HG02885 (cell line): ENCODE data around the gene TXNDC17.
"Not testable (repeated sequence)": the region's sequence is repeated elsewhere in the genome, so short reads cannot be mapped to it uniquely, and the experiment has no call there.

Experiments
- ATAC-seq: cut with Tn5 transposase; IDR thresholded peaks from one replicate; pipeline ENCODE4 v1.9.1; 2021; ENCODE audit warnings: mild to moderate bottlenecking; ENCODE audit not compliant: unreplicated experiment, poor library complexity

TXNDC17 gene

DNA sequence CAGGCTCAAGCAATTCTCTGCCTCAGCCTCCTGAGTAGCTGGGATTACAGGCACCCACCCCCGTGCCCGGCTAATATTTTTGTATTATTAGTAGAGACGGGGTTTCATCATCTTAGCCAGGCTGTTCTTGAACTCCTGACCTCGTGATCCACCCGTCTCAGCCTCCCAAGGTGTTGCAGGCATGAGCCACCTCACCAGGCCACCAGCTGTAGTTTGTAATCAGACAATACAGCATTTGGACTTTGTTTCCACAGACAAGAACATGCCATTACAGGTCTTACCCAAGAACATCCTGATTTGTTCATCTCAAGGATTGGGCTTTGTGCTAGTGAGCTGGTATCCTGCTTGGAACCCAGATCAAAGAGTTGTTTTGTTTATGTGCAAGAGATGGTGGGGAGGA is 40.8 kb downstream of the TXNDC17 start:
- ATAC-seq, result no peak

DNA sequence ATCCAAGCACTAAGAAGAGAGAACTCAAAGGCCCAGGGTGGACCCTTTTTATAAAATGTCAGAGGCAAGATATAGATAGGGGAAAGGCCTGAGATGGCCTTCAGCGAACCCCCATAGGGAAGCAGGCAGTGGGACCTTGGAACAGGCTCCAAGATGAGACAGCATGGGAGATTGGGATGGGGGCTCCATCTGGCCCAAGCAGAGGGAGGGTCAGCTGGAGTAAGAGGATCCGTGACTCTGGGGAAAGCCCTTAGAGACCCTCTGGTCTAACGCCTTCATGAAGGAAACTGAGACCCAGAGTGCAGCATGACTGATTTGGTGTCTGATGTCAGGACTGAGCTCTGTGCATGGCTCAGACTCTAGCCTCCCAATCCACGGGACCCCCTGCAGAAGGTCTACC is 41.5 kb downstream of the TXNDC17 start:
- ATAC-seq, result no peak

DNA sequence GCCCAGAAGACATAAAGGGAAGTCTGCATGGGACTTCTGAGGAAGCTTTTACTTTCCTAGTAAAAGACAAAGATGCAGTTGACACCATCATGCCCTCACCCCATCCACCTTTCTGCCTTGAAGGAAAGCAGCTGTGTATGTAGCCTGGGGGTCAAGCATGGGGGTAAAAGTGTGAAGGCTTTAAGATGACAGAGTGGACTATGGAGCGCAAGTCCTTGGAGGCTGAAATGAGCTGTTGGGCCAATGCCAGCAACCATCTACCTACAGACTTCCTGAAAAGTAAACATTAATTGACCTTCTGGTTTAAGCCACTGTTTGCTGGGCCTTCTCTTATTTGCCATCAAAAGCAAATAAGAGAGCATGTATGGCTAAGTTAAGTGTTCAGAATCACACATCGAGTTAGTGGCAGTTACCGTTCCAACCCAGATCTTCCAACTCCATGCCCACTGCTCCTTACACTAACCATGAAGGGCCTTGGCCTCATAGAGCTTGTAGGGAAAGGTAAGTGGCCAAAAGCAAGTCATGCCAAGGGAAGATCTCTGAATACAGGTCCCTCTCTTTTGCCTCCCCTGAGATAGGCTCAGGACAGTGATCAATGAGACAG is 42.3 kb downstream of the TXNDC17 start:
- no peak for ATAC-seq

DNA sequence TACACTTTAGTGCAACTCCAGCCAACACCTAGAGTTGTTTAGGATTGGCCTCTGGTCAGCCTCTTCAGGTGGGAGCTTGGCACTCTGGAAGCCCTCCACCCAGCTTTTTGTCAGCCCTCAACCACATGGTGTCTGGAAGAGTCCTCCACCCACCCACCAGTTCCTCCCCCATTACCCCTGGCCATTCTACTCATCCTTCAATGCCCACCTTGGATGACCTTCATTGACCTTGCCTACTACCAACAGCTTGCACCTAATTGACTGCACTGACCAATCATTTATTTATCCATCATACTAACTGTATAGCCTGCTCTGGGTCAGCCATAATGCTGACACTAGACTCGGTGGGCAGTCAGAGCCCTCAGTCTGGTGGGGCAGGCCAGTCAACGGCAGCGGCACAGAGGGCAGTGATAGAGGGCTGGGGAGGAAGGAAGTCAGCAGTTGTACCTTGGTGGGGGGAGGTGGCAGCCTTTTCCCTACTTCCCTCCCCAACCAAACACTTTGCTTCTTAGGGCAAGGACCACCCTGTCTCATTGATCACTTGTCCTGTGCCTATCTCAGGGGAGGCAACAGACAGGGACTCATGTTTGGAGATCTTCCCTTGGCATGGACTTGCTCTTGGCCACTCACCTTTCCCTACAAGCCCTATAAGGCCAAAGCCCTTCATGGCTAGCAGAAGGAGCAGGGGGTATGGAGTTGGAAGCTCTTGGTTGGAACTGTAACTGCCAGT is 43.0 kb downstream of the TXNDC17 start:
- ATAC-seq, result no peak

DNA sequence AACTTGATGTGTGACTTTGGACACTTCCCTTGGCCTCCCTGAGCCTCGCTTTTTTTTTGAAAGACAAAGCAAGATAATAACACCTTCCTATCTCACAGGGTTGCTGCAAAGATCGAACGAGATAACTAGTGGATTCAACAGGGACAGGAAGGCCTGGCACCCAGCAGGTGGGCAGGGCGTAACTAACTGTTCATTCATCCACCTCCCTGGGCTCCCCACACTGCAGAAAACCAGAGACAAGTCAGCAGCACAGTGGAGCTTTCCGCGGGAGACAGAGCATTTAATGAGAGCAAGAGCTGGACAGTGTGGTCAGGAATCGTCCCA is 43.6 kb downstream of the TXNDC17 start:
- ATAC-seq, result no peak

DNA sequence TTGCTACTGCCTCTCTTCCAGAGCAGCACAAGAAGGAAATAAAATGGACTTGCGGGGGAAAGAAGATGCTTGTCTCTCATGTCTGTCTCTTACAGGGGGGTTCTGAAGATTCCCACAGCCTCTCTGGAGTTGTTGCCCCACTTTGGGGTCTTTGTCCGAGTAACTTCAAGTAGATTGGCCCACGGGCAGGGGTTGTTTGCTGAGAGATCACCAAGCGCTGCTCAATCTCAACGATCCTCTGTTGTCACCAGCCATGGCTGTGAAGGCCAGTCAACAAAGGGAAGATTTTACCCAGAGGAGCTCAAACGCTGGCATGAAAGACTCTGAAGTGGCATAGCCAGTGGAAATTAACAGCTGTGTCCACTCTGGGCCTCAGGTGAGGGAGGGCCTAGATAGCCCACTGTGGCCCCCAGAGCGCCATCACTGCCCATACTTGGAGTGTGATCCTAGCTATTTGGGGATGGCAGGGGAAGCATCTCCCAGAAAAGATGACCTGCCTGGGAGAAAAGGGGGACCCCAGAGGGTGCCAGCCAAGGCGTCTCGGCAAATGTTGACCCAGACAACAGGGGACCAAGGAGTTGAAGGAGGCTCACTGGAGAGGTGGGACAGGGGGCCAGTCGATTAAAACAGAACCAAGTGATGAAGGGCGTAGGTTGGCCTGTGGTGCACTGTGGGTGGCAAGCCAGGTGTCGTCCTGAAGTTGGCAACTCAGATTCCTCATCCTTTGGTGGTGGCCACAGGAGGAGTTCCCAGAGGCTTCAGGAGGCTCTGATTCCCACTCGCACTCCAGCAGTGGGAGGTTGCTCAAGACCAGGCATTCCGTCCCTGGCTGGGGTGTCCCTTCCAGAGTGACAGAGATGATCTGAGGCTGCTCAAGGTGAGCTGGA is 44.3 kb downstream of the TXNDC17 start:
- ATAC-seq, result no peak

DNA sequence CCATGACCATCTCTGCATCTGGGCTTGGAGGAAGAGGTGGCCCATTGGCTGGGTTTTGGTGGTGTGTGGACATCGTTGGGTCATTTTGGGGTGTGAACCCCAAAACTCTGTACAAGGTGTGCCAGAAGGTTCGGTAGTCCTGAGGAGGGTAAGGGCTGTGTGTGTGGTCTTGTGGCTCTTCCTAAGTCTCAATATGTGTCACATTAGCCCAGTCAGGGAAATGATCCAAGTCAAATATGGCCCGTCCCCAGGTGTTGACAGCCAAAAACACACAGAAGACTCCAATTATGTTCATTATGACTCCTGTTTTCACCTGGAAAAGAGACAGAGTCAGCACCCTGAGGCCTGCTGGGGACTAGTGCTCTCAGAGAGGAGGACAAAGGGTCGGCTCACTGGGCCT is 45.2 kb downstream of the TXNDC17 start:
- no peak for ATAC-seq

DNA sequence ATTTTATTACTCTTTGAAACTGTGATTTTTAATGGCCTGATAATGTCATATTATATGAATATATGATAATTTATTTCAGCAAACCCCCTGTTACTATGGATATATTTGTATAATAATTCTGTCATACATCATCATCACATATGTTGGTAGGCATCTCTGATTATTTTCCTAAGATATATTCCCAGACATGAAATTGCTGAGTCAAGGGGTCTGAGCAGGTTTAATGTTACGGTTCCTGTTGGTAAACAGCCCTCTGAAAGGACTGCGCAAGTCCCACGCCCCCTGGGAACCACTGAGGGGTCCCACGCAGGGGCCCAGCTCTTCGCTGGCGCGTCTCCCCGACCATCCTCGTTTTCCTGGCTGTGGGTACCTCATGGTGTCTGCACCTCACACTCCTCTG is 48.1 kb downstream of the TXNDC17 start:
- ATAC-seq, result no peak

DNA sequence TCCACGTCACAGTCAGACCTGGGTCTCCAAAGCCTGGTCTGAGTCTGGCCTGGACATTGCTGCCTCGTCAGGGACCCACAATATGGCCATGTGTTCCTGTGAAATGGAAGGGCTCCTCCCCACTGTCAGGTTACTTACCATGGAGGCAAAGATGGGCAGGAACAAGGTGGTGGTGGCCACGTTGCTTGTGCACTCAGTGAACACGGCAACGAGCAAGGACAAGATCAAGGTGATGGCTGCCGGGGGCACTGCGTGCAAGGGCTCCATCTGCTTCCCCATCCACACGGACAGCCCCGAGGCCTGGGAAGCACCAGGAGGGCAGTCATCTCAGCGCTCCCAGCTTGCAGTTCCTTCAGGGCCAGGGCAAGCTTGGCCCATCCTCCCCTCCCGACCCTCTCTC is 49.8 kb downstream of the TXNDC17 start:
- ATAC-seq, result no peak

DNA sequence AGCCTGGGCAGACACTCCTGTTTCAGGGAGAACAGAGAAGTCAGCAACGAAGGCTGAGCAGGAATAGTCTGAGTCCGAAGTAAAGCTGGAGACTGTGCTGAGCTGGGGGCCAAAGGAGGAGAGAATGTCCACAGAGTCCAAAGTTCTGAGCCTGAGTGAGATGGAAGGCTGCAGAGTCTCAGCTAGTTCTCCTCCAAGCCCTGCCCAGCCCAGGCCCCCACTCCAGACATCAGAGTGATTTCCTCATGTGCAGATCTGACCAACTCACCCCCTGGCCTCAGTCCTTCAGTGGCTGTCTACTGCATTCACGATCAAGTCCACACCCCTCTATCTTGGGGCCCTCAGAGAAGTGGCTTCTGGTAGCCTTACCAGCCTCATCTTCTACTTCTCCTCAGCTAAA is 50.7 kb downstream of the TXNDC17 start:
- no peak for ATAC-seq

DNA sequence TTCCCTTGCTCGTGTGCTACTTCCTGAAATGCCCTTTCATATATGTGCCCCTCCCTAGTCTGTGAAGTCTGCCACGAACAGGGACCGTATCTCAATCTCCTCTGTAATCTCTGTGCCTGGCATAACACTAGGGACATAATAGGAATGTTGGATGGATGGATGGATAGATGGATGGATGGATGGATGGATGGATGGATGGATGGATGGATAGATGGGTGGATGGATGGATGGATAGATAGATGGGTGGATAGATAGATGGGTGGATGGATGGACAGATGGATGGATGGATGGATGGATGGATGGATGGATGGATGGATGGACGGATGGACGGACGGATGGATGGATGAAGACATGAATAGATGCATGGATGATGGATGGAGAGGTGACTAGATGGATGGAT is 51.1 kb downstream of the TXNDC17 start:
- not testable (repeated sequence) for ATAC-seq
